Neural cell (in vitro differentiated cells): ENCODE data around the gene ZFYVE26.

Experiments used
- EP300 ChIP-seq: fragments of 450-650 bp; conservative IDR thresholded peaks from 2 replicates; pipeline ENCODE4 v1.6.1; 2014; ENCODE audit warnings: antibody characterized with exemption, mild to moderate bottlenecking, moderate library complexity; ENCODE audit not compliant: poor library complexity, severe bottlenecking
- EZH2 ChIP-seq: fragments of 200-600, 300-800 bp; shearing (Covaris generic), sonication (generic); IDR thresholded peaks from 2 replicates; pipeline ENCODE4 v1.6.1; 2014; ENCODE audit warnings: antibody characterized with exemption, low read length, borderline replicate concordance, mild to moderate bottlenecking; ENCODE audit not compliant: insufficient read depth, poor library complexity, severe bottlenecking
- POLR2AphosphoS5 ChIP-seq: IDR thresholded peaks from 2 replicates; pipeline ENCODE4 v1.6.1; 2012
- RAD21 ChIP-seq: fragments of 450-650 bp; conservative IDR thresholded peaks from 2 replicates; pipeline ENCODE4 v1.6.1; 2014; ENCODE audit warnings: antibody characterized with exemption, mild to moderate bottlenecking, moderate library complexity
- SMC3 ChIP-seq: fragments of 450-650 bp; conservative IDR thresholded peaks from 2 replicates; pipeline ENCODE4 v1.6.1; 2014; ENCODE audit warnings: antibody characterized with exemption, mild to moderate bottlenecking, moderate library complexity; ENCODE audit not compliant: poor library complexity
- TAF1 ChIP-seq: IDR thresholded peaks from 2 replicates; pipeline ENCODE4 v1.6.1; 2012; ENCODE audit warnings: low read depth
- TF ChIP-seq, protein P1 (sequence below): fragments of 450-650 bp; IDR thresholded peaks from 2 replicates; pipeline ENCODE4 v1.5.1; 2014; ENCODE audit warnings: antibody characterized with exemption, mild to moderate bottlenecking, moderate library complexity; ENCODE audit not compliant: poor library complexity, severe bottlenecking
- TF ChIP-seq, protein P2 (sequence below): IDR thresholded peaks from 2 replicates; pipeline ENCODE4 v1.6.1; 2012; ENCODE audit warnings: borderline replicate concordance

DNA sequence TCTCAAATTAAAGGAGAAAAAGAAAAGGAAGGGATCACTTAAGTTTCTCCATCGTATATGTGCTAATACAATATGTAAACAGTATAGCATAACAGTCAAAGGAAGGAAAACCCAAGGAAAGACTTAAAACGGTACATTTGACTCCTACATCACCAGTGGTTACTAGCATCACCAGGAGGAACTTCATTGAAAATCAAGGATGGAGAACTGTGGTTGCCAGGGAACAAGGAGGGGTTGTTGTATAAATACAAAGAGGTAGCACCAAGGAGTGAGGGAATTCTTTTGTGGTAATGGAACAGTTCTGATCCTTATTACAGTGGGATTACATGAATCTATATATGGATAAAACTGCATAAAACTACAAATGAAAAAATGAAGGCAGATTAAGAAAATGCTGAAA is 1.6 kb downstream of the ZFYVE26 start:
- TF ChIP-seq, protein P1, sequence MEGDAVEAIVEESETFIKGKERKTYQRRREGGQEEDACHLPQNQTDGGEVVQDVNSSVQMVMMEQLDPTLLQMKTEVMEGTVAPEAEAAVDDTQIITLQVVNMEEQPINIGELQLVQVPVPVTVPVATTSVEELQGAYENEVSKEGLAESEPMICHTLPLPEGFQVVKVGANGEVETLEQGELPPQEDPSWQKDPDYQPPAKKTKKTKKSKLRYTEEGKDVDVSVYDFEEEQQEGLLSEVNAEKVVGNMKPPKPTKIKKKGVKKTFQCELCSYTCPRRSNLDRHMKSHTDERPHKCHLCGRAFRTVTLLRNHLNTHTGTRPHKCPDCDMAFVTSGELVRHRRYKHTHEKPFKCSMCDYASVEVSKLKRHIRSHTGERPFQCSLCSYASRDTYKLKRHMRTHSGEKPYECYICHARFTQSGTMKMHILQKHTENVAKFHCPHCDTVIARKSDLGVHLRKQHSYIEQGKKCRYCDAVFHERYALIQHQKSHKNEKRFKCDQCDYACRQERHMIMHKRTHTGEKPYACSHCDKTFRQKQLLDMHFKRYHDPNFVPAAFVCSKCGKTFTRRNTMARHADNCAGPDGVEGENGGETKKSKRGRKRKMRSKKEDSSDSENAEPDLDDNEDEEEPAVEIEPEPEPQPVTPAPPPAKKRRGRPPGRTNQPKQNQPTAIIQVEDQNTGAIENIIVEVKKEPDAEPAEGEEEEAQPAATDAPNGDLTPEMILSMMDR = no peak
- no peak for TF ChIP-seq TAF1
- no peak for TF ChIP-seq EZH2
- TF ChIP-seq RAD21 = no peak
- no peak for TF ChIP-seq EP300
- TF ChIP-seq SMC3 = no peak
- no peak for TF ChIP-seq POLR2AphosphoS5
- TF ChIP-seq, protein P2, sequence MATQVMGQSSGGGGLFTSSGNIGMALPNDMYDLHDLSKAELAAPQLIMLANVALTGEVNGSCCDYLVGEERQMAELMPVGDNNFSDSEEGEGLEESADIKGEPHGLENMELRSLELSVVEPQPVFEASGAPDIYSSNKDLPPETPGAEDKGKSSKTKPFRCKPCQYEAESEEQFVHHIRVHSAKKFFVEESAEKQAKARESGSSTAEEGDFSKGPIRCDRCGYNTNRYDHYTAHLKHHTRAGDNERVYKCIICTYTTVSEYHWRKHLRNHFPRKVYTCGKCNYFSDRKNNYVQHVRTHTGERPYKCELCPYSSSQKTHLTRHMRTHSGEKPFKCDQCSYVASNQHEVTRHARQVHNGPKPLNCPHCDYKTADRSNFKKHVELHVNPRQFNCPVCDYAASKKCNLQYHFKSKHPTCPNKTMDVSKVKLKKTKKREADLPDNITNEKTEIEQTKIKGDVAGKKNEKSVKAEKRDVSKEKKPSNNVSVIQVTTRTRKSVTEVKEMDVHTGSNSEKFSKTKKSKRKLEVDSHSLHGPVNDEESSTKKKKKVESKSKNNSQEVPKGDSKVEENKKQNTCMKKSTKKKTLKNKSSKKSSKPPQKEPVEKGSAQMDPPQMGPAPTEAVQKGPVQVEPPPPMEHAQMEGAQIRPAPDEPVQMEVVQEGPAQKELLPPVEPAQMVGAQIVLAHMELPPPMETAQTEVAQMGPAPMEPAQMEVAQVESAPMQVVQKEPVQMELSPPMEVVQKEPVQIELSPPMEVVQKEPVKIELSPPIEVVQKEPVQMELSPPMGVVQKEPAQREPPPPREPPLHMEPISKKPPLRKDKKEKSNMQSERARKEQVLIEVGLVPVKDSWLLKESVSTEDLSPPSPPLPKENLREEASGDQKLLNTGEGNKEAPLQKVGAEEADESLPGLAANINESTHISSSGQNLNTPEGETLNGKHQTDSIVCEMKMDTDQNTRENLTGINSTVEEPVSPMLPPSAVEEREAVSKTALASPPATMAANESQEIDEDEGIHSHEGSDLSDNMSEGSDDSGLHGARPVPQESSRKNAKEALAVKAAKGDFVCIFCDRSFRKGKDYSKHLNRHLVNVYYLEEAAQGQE = no peak
